ENCODE results near the gene SUSD1. TPM values are rescaled to one million over a fixed set of nuclear protein-coding genes. Genes with fewer than 3 reads are reported as not detected.
A peak's percentile ranks its signal among the peaks of the same experiment; 100 is the strongest.

SUSD1 gene
- total RNA-seq, 1 donor from 2014 or later: 6.8 TPM

DNA sequence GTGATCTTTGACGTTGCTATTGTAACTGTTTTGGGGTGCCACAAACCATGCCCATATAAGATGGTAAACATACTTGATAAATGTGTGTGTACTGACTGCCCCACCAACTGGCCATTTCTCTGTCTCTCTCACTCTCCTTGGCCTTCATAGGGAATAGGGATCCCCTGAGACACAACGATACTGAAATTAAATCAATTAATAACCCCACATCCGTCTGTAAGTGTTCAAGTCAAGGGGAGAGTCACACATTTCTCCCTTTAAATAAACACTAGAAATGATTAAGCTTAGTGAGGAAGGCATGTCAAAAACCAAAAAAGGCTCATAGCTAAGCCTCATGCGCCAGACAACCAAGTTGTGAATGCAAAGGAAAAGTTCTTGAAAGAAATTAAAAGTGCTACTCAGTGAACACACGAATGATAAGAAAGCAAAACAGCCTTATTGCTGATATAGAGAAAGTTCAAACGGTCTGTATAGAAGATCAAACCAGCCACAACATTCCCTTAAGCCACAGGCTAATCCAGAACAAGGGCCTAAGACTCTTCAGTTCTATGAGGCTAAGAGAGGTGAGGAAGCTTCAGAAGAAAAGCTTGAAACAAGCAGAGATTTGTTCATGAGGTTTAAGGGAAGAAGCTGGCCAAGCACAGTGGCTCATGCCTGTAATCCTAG is 167.4 kb downstream of the SUSD1 start:
- DNase-seq: no peak
- no peak for ATAC-seq
- intact Hi-C loops (cut with micrococcal nuclease): no loop called here

DNA sequence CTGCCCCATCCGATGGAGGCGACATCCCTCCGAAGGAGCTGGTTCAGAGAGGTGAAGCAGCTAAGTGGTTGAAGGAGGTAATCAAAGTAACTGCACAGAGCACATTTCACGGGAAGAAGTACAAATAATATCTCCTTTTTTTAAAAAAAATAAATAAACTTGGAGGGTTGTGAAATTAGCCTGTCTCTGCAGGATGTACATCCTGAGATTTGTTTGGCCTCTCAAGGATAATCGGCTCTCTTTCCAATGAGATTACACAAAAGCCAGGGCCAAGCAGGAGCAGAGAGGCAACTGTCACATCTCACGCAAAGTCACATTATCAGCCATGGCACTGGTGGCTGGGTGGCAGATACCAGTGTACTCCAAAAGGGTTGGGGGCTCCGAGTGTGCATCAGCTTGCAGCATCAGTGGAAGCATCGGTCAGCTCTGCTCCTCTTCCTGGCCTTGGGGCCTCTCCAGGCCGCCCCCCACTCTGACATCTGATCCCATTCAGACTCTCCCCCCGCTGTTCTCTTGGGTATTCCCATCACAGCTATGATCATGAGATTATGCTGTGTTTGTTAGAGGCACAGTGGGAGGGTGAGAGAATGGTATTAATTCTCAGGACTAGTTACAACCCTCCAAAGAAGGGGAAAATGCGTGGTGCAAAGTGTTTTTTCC is 168.6 kb downstream of the SUSD1 start:
- intact Hi-C loops (cut with micrococcal nuclease): no loop called here
- DNase-seq: no peak
- no peak for ATAC-seq

DNA sequence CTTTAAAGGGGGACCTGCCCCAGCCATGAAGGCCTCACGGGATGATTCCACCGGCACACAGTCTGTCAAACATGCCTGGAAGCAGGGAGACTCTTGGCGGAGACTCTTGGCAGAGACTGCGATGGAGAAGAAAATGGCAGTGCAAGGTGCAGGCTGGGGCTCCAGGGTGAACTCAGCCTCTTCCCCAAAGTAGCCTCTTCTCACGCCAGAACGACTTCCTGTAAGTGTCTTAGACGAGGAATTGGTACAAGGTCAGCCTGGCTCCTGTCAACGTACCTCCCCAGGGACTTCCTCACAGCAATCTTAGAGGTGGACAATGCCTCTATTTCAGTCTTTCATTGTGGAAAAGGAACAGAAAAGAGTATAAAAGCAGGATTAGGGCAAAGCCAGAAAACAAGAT is 169.2 kb downstream of the SUSD1 start:
- DNase-seq: no peak

DNA sequence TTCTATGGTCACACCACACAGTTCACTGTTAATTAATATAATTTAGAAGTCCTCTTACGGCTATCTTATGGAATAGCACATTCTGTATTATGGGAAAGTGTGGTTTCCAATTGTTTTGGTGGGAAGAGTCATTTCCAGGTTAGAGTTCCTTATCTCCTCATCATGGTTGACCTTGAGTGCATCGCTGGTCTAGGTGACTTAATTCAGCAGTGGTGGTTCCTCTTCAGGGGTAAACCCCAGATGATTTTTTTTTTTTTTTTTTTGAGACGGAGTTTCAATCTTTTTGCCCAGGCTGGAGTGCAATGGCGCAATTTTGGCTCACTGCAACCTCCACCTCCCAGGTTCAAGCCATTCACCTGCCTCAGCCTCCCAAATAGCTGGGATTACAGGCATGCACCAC is 171.6 kb downstream of the SUSD1 start:
- intact Hi-C loops (cut with micrococcal nuclease): no loop called here
- DNase-seq (no peak), ATAC-seq (no peak)

More for the DNA sequence above, 169.2 kb downstream of the SUSD1 start:
- no peak for ATAC-seq
- intact Hi-C loops (cut with micrococcal nuclease): no loop called here

DNA sequence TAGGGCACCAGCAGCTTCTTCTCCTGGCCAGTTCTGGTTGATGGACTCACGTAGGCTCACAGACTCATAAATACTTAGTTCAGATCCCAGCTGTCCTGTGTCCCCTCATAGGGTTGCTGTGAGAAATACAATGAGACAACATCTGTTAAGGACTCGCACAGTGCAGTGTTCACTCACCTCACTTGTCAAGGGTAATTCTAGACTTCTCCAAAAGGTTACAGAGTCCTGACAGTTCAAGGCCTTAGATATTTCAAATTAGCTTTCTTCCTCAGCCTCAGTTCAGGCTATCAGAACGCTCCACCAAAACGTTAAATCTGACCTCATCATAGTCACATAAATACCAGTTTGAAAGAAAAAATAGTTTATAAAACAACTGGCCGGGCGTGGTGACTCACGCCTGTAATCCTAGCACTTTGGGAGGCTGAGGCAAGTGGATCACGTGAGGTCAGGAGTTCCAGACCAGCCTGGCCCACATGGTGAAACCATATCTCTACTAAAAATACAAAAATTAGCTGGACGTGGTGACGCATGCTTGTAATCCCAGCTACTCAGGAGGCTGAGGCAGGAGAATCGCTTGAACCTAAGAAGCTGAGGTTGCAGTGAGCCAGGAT is 172.1 kb downstream of the SUSD1 start:
- intact Hi-C loops (cut with micrococcal nuclease): no loop called here
- DNase-seq: no peak
- ATAC-seq: no peak

DNA sequence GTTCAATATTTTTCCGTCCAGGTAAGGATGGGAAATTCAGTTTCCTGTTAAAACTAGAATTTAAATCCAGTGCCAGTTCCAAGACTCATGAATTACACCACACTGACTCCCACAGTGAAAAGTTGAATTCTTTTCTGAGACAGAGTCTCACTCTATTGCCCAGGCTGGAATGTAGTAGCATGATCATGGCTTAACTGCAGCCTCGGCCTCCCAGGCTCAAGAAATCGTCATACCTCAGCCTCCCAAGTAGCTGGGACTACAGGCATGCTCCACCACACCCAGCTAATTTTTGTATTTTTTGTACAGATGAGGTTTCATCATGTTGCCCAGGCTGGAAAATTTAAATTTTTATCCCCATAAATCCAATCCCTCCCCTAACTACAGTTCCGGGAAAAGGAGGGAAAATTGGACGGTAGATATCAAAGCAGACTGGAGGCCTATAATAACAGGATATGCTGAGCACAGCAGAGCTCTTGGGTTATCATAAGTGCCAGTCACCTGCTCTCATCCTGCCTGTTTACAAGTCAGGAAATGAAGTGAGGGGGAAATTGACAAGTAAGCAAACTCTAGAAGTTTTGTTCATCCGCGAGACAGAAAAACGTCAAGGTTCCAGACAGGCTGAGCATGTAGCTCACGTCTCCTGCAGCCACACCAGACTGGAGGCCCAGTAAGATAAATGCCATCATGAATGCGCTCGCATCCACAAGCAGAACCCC is 172.8 kb downstream of the SUSD1 start:
- ATAC-seq: no peak
- DNase-seq: no peak
- intact Hi-C loops (cut with micrococcal nuclease): no loop called here

- intact Hi-C loops (cut with micrococcal nuclease): no loop called here
- ATAC-seq (no peak), DNase-seq (no peak)
Observed at GRCh38 chr9:112000743-112001142, 174.4 kb downstream of the SUSD1 start.

DNA sequence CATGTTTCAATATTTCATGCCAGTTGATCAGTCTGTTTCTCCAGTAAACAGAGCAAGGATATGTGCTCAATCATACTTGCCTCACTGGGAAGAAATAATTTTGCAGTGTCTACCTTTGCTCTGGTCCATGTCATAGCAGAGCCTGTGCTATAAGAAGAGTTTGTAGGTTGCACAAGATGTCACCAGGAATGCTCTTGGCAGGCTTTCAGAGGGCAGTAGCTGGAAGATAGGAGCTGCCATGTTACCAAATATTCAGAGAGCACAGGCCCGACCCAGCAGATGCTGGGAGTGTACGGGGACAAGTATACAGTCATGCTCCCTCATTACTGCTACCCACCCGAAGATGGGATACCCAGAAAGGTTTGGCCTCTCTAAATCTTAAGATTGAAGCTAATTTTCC is 175.8 kb downstream of the SUSD1 start:
- intact Hi-C loops (cut with micrococcal nuclease): no loop called here
- ATAC-seq: peak; percentile 73
- no peak for DNase-seq

DNA sequence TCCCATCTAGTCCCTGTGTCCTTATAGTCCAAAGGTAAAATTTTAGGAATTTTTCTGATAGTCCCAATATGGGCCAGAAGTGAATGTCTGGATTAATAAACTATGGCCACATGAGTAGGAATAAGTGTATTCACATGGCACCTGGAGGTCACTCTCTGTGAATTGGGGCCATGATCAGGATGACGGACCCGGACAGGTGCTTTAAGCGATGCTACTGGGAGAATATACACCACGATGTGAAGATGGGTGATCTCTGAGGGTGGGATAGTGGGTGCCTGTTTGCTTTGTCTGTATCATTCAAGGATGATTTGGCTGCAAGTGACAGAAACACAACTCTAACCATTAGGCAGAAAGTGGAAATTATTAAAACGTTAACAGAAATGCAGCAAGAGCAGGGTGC is 177.3 kb downstream of the SUSD1 start:
- intact Hi-C loops (cut with micrococcal nuclease): no loop called here
- ATAC-seq: no peak

GRCh38 chr9:111994831-111995458 is 180.2 kb downstream of the SUSD1 start:
- no peak for DNase-seq
- ATAC-seq: no peak
- intact Hi-C loops (cut with micrococcal nuclease): no loop called here

More for the DNA sequence above, 177.3 kb downstream of the SUSD1 start:
- DNase-seq: no peak

GRCh38 chr9:111993319-111993718 is 181.8 kb downstream of the SUSD1 start:
- intact Hi-C loops (cut with micrococcal nuclease): no loop called here
- no peak for DNase-seq
- ATAC-seq: no peak

- ATAC-seq (no peak), DNase-seq (no peak)
- intact Hi-C loops (cut with micrococcal nuclease): no loop called here
Observed at GRCh38 chr9:111992523-111992922, 182.6 kb downstream of the SUSD1 start.

GRCh38 chr9:111991179-111991578 is 183.9 kb downstream of the SUSD1 start:
- DNase-seq: no peak
- intact Hi-C loops (cut with micrococcal nuclease): no loop called here
- no peak for ATAC-seq

Other genes starting within 250 kb of the SUSD1 start
- 19.4 TPM for gene PTBP3, start 158.3 kb upstream of the SUSD1 start, total RNA-seq
- gene HSDL2, start 204.8 kb upstream of the SUSD1 start, total RNA-seq: 284 TPM

Data from left ventricle myocardium superior (tissue), 1 donor.